HTERT RPE-1 (cell line): Measurements from ENCODE around the gene PHKB.

Source experiments
- in situ Hi-C: fragments of 300-500 bp; cut with MboI; formaldehyde crosslinking; loops from 4 replicates; pipeline ENCODE4 v1.14.3; 2020; ENCODE audit warnings: low sequenced_read_pairs

Gene PHKB

GRCh38 chr16:47719713-47720112 lies 258.6 kb downstream of the PHKB start:
- in situ Hi-C loops = no loop called here

- in situ Hi-C loops = no loop called here
Observed at GRCh38 chr16:47721006-47721637, 260.0 kb downstream of the PHKB start.

- in situ Hi-C loops = no loop called here
Observed at GRCh38 chr16:47722046-47722445, 260.9 kb downstream of the PHKB start.

DNA sequence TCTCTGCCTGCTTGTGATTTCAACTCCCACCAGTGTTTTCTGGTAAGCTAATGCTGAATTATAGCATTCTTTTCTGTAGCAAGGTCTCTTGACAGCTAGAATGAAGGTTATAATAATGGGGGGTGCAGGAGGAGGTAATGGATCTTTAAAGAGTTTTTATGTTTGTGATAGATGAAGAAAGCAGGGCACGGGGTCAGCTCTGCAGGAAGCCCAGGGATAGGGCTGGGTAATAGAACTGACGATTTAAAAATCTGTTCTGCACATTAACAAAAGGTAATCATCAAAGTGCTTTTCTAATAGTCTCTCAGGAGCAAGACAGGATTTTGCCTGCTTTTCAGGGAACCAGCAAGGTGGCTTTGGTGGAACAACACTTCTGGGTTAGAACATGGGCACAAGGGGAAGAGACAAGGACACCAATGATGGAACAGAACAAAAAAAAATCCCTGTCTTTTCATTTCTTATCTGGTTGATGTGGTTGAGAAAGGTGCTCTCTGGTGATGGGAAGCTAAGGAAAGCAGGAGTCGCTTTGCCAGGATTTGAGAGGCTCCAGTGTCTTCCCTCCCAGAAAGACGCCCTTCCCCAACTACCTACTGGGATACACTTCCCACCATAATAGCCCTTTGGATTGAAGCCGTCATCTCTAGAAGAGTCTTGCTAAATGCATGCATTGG lies 263.1 kb downstream of the PHKB start:
- in situ Hi-C loops = no loop called here

DNA sequence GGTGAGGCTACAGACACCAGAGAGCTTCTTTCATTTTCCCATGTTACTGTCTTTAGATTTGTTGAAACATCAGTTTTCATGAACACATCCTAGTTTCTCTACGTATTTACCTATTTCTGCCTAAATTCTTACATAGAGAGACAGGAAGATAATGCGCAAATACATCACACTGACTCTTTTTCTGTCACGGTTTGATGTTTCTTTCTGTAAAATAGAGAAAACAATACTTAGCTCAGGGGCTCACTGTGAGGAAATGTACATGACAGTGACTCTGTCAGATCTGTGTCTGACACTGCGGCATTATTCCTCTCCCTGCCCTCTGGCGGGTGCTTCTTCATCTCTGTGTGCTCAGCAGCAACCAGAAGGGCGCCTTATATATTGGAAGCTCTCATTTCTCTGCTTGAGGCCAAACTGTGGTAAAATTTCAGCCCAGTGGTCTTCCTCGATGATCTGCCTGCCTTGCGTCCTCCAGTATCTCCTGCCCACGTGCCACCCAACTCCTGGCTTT lies 264.1 kb downstream of the PHKB start:
- in situ Hi-C loops = no loop called here

DNA sequence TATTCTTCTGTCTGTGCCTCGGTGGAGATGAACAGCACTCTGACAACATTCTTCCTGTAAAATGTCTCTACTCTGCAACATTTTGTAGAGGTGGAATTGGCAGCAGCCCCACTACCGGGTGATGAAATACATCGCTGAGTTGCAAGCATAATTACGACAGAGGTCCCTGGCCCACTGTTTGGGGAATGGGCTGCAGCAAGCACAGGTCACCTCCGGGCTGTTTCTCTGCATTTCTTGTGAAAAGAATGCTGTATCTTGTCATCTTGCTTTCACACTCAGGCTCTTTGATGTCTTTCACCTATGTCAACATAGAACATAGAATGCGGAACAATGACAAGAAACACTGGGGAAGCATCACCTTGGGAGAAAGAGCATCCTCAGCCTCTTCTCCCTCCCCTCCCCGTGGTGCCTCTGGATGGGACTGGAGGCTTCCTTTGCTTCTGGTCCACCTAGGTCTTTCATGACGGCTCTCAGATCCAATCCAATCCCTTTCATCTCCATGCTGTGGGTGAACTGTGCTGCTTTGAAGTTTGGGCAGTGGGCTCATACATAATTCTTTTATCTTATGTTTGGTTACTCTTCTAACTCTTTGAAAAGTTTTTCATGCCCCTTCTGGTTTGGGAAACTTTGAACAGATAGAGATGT lies 265.0 kb downstream of the PHKB start:
- in situ Hi-C loops = no loop called here

DNA sequence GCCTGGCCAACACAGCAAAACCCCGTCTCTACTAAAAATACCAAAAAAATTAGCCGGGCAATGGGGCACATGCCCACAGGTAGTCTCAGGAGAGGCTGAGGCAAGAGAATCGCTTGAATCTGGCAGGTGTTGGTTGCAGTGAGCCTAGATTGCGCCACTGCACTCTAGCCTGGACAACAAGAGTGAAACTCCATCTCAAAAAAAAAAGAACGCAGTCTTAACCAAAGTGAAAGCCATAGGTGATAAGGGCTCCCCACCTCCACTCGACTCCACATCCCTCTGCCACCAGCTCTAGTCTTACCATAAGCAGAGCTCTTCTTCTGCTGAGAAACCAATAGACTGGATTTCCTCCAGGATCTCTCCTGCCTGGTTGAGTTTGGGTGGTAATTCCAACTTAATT lies 266.0 kb downstream of the PHKB start:
- in situ Hi-C loops = no loop called here

DNA sequence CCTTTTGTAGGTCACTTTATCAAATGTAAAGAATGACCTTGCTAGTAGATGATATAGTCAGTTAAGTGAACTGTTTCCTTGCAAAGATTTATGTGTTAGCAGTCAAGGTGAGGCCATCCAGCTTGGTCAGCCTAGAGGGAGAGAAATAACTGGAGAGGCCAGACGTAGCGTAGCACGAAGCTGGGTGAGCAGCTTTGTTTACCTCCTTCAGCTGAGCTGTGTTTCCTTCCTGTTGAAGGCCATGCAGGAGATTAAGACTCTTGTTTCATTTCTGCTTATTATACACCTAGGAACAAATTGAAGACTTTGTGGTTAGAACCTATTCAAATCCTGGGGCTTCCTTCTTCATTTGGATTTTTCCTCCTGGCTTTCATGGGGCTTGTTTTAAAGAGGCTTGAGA lies 267.1 kb downstream of the PHKB start:
- in situ Hi-C loops = no loop called here

DNA sequence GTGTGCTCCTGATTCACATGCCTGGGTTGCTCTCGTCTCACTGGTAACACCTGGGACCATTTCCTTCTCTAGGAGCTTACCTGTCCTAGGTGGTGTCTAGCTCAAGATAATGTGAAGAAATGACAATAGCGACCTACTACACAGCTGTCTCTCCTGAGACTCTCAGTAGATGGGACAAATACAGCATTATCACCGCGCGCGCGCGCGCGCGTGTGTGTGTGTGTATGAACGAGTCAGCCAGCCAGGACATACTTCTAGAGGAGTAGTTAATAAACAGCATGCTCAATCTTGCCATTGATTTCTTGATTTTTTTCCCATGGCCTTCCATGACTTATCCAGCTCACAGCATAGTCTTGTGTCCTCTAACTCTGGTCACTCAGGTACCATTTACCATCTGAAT lies 268.6 kb downstream of the PHKB start:
- in situ Hi-C loops = no loop called here

- in situ Hi-C loops = no loop called here
Observed at GRCh38 chr16:47731252-47731651, 270.1 kb downstream of the PHKB start.

DNA sequence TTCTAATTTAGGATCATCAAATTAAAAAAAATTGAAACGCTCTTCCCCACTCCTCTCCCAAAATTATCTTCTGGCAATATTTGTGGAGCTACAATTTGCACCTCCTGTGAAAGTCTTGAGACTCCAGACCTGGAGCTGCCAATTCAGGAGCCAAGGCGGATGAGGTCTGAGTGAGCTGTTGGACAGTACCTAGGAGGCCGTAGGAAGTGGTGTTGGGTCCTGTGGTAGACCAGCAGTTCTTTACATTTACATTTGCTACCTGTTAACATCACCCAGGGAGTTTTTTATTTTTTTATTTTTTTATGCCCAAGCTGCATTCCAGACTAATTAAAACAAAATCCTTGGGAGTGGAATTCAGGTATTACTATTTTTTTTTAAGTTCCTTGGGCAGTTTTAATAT lies 271.0 kb downstream of the PHKB start:
- in situ Hi-C loops = no loop called here

DNA sequence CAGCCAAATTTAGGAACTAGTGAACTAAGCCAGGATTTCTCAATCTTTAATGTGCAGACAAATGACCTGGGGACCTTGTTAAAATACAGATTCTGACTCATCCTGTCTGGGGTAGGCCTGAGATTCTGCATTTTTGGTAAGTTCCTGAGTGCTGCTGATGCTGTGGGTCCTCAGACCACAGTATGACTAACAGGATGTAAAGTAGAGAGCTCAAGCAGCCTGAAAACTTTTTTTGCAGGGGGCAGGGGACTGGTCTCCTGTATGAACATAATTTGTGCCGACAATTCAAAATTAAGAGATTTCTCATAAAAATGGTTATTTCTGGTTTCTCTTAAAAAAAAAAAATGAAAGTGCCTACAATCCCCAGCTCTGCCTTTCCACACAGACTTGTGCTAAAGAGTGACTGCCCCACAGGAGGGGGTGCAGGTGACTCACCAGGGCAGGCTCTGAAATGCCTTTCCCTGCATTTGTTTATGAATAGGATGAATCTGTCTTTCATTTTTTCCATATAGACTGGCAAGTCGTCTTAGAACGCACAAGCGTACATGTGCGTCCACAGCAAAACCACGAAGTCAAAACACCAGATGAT lies 271.5 kb downstream of the PHKB start:
- in situ Hi-C loops = no loop called here

- in situ Hi-C loops = no loop called here
Observed at GRCh38 chr16:47734081-47734857, 273.1 kb downstream of the PHKB start.

- in situ Hi-C loops = no loop called here
Observed at GRCh38 chr16:47734987-47735594, 274.0 kb downstream of the PHKB start.

DNA sequence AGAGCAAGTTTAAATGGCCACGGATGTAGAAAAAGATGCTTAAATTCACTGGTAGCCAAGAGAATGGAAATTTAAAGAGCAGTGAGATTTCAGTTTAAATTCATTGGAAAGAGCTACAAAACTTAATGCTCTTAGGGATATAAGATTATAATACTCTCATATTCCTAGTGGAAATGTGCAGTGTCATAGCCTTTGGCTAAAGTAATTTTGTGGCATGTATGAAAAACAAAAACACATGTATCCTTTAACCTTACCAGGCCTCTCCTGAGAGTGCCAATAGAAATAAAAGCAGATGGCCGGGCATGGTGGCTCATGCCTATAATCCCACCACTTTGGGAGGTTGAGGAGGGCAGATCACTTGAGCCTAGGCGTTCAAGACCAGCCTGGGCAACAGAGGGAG lies 289.2 kb downstream of the PHKB start:
- in situ Hi-C loops = no loop called here
